Activated CD4-positive, alpha-beta T cell treated with anti-CD3 and anti-CD28 coated beads for 48 hours (primary cell): ENCODE measurements around the gene TREH.
"Not testable (repeated sequence)": the region's sequence is repeated elsewhere in the genome, so short reads cannot be mapped to it uniquely, and the experiment has no call there.

Source experiments
- DNase-seq: peaks from one replicate; pipeline ENCODE4 v3.0.0-alpha.2; 2020

TREH gene

DNA sequence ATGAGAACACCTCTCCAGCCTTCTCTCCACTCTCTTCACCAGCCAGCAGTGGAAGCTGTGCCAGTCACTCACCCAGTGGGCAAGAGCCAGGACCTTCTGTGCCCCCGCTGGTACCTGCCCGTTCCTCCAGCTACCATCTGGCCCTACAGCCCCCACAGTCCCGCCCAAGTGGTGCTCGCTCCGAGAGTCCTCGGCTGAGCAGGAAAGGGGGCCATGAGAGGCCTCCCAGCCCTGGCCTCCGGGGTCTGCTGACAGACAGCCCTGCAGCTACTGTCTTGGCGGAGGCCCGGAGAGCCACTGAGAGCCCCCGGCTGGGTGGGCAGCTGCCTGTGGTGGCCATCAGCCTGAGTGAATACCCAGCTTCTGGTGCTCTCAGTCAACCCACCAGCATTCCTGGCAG is 51.9 kb downstream of the TREH start:
- no peak for DNase-seq

DNA sequence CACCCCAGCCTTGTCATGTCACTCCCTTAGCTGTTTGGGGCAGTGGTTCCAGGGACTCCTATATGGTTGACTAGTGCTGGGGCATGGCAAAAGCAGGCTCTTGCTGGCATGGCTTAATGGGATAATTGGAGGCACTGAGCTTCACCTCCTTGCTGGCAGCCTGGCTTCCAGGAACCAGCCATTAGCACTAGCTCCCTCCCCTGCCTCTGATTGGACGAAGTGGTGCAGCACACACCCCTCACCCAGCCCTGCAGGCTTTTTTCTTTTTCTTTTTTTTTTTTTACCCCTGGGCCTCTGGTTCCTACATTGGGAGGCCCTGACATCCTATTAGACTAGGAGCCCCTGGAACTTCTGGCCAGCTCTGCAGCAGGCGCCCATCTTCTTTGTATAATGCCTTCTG is 53.5 kb downstream of the TREH start:
- DNase-seq: no peak

DNA sequence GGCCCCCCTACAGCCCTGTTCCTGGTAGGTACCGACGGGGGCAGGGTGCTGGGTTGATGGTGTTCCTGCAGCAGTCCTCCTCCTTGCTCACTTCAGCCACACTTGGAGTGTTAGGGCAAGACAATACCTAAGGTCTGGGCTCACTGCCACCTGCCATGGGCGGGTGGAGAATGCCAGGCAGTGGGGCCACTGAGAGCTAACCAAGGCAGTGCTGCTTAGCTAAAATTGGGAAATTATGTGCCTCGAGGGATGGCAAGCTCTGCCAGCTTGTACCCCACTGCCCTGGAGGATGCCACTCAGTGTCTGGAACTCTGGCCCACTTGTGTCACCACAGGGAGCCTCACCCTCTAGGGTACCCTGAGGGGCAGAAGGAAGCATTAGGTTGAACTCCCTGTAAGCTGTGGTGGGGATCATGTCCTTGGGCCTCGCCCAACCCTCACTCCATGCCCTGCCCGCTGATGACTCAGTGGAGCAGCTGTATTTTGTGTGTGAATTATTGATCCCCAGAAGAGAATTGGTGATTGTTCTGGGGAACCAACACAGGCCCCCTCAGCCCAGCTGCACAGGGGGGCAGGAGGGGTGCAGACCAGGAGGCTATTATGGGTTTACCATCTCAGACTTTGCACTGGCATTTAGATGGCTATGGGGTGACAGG is 54.3 kb downstream of the TREH start:
- DNase-seq: no peak

DNA sequence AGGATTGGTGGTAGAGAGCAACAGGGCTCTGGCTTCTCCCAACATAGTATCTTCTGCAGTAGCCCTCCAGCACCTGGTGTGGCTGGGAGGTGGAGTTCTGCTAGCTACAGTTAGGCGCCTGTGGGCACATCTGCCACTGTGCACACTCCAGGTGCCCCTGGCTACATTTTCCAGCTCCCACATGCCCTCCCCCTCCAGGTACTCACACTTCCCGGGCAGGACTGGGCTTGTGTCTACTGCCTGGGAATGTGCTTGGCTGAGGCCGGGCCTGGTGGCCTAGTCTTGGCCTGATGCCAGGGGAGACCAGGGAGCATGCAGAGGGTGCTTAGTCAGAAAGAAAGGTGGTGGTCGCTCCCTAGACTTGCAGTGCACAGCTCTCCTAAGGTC is 56.2 kb downstream of the TREH start:
- DNase-seq: no peak

DNA sequence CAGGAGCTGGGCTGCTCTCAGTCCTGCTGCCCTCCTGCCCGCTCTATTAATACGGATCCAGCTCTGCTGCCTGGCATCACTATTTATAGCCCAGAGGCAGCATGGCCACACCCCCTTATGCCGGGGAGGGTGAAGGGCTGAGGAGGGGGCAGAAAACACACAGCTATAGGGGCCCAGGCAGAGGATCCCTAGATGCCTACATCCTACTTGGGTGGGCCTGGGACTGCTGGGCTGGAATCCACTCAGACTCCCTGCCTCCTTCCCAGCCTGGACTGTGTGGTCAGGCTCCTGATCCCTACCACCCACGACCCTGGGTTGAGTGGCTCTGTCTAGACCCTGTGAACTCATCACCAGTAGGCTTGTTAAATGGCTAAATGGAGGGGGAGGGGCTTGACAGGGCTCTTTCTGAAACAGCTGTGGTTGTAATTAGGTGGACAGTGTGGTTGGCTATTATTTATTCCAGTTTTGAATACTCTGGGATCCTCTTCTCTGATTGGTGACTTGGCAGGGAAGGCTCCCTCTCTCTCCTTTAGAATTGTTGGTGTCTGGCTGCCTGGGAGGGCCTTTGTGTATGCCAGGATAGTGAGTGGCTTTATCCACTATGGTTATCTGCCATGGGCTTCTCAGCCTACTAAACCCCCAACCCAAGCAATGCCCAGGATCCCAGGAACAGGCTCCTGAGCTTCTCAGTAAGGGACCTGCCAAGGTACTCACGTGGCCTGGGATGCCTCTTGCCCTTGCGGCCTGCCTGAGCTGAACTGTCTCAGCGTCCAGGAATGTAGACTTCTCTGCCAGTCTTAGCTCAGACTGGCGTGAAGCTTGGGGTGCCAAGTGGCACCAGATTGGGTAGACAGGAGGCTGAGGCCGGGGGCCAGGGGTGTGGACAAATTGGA is 56.8 kb downstream of the TREH start:
- DNase-seq: no peak

DNA sequence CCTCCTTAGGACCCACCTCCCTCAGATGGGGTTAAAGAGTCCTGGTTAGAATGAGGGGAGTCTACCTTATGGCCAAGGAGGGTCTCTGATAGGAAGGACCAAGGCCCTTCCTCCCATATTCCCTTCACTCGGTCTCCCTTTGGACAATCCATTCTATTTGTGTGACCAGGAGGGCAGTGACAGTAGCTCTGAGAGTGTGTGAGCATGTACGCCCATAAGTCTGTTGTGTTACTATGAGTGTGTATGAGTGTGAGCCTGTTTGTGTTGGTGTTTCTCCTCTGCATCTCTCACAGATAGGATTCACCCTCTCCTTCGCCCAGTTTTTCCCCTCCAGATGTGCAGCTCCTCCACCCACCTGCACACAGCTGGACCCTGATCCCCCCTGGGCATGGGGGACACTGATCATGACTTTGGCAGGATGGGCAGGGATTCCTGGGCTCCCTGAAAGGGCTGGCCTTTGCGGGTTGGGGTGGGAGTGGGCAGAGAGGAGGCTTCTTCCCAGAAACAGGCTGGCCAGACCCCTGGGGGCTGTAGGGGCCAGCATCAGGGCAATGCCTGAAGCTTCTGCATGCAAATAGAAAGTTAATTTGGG is 57.6 kb downstream of the TREH start:
- no peak for DNase-seq

DNA sequence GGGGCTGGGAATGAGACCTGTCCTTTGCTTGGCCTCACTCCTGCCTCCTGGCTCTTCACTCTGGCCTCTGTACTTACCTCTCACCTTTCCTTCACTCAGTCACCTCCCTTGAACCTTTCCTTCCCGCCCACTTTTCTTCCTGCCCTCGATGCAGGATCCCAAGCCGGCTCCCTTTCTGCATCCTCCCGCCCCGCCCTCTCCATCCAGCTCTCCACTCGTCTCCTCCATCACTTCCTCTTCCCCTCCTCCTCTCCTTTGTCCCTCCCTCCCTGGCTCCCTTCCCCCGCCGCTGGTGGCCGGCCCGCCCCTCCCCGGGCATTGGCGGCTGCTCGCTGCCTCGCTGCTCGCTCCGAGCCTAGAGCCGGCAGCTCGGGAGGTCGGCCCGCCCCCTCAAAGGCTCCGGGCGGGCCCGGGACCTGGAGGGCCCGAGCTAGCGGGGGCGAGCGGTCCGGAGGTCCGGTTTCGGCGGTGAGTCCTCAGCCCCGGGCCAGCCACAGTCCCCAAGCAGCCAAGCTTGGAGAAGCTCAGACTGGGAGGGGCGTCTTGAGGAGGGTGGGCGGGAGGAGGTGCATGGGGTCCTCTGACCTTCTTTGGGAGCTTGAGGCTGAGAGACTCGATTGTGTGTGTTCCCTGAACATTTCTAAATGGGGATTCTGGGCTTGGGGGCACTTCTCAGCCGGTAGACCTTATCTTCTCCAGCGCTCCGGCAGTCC is 58.2 kb downstream of the TREH start:
- peak; percentile 49 for DNase-seq

DNA sequence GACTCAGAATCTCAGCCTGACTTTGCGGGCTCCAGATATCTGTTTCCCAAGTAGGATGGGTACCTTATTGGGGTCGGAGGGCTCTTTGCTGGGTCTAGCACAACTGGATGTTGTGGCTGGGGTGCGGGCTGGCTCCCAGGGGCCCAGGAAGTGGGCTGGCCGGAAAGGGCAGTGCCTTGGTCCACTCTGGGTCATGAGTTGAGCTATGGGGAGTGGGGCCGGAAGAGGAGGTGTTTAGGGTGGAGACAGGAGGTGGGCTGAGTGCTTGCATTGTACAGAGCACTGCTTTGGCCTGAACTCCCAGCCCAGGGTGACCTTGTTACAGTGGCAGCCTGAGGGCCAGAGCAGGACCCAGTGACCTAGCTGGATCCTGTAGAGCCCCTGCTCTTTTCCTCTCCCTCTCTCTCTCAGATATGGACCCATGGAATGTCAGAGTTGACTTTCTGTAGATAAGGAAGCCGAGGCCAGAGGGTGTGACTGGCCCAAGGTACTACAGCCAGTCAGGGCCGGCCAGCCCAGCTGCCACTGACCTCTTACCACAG is 58.9 kb downstream of the TREH start:
- no peak for DNase-seq

DNA sequence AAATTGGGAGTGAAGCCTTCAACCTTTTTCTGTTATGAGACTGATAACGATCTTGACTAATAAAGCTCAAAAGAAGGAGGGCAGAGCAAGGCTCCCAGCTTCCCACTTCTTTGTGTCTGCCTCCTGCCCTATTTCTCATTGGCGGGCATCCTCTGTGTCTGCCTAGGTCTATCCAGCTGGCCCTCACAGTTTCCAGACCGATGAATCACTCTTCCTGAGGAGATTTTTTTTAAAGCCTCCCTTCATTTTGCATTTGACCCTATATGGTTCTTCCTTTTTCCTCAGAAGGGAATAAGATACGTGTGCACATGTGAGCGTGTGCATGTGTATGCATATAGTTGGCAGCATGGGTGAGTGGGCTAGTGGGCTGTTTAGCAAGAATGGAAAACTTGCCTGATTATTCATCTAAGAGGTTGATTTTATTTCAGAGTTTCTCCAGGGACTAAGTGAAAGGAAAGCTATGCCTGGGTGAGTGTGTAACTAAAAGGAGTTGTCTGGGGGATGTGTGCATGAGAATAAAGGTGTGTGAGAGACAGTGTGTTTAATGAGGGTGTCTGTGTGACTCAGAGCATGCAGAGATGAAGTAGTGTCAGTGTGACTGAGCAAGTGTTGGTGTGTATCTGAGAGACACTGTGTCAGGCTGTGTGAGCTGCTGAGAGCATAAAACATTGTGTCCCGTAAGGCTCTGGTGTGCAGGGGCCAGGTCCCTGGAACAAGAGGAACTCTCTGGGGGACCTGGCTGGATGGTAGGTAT is 59.8 kb downstream of the TREH start:
- no peak for DNase-seq

DNA sequence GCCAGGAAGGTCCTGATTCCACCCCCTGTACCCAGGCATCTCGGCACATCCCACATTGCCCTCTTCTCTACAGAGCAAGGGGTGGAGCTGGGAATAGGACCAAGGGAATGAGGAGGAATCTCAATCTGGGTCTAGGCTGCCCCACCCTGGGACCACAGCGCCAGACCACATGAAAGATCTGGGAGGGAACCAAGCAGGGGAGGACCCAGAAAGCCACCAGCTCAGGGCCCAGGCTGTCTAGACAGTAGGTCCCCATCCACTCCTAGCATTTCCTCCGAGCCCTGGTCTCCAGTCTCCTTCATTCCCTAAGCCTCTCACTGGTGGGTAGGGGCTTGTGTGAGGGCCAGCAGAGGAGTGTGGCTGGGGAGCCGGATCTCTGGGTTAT is 60.5 kb downstream of the TREH start:
- no peak for DNase-seq

DNA sequence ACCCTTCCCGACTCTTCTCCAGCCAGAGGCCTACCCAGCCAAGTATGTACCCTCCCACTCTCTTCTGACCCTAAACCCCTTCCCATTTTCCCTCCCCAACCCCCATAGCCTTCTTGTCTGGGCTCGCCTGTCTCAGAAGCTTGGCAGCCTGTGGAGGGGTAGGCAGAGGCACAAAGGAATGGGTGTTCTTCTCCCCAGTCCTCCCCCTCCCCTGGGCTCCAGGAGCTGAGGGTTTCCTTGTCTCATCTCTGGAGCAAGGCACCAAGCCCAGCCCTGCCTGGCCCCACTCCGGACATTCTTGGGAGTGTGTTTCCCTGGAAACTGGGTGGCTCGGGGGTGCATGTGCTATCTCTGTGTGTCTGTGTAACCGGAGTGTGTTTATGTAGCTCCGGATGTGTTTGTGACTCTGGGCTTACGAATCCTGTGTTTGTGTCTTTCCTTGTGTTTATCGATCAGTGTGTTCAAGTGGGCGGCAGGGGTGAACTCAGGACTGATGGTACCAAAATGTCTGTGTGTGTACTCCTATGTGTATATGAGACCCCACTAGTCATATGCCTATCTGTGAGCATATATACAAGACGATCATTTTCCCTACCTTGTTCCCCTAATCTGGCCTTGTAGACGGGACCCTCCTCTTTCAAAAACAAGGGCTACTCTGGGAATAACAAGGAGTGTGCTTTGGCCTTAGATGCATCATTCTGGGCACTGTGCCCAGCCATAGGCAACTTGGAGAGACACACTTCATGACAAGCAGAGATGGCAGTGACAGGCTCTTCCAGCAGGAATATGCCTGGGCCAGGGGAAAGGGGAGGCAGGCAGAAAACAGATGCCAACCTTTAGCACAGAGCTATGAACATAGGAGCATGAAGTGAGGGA is 61.1 kb downstream of the TREH start:
- DNase-seq: no peak

DNA sequence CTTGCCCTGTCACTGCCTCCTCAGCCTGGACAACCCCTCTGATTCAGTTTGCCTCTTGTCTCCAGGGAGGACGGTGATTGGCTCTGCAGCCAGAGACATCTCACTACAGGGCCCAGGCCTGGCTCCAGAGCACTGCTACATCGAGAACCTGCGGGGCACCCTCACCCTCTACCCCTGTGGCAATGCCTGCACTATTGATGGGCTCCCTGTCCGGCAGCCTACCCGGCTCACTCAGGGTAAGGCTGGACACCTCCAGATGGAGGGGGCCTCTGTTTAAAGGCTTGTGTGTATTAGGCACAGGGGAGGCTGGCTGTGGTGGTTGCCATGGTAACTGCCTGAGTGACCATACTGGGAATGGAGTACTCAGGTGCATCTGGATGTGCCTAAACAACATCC is 63.5 kb downstream of the TREH start:
- no peak for DNase-seq

DNA sequence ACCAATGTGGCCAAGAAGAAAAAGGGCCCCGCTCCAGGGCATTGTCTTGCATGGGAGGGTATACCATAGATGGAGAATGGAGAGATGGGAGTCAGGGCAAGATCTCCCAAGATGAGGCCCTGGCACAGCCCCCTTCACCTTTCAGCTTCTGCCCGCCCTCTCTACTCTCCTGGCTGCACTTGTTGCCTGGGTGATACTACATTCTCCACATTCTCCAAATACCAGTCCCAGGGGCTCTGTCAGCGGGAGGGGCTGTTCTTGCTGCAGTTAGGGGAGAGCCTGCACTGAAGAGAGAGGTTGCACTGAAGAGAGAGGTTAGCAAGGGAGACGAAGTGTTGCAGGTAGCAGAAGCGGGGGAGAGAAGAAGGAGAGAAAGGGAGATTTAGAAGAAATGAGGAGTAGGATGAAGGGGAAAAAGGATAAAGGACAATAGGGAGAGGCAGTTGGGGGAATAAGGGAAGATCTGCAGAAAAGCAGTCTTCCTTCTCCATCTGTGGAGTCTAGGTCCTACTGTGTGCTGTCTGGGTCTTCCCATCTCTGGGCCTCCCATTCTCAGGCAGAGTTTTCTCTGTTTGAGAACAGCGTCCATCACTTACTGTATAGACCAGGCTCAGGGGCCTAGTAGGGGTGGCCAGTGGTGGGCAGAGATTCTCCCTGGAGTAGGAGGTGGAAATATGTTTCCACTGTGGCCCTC is 64.0 kb downstream of the TREH start:
- no peak for DNase-seq

DNA sequence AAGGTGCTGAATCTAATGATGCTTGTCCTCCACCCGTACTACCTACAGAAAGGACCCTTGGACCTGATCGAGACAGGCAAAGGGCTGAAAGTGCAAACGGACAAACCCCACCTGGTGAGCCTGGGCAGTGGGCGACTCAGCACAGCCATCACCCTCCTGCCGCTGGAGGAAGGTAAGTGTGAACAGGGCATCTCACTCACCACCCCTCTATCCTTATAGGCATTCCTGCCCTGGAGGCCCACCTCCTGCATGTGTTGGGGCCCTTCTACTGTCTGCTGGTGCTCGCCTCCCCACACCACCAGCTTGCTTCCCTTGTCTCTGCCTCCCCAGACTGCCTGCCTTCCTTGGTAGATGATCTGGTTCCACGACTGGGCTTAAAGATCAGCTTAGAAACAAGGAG is 64.9 kb downstream of the TREH start:
- no peak for DNase-seq

DNA sequence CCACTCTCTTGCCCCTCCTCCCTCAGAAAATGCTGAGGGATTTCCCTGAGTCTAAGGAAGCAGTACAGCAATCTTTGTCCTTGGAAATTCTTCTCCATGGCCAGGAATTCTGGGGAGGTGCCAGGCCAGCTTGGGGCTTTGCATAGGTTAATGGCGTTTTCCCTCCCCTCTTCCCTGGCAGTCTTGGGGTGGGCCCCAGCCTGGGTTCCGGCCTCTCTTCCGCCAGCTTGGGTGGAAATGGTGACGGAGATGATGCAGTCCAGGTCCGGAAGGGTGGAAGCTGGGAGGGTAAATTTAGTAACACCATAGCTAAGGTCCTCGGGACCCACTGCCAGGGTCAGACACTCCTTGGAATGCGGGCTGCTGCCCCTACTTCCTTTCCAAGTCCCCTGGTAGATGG is 67.1 kb downstream of the TREH start:
- no peak for DNase-seq

DNA sequence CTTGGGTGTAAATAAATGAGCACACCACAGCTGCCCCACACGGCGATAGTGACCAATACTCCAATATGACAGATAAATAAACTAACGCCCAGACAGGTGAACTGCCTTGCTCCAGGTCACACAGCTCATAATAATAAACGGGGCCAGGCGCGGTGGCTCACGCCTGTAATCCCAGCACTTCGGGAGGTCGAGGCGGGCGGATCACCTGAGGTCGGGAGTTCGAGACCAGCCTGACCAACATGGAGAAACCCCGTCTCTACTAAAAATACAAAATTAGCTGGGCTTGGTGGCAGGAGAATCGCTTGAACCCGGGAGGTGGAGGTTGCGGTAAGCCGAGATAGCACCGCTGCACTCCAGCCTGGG is 68.0 kb downstream of the TREH start:
- not testable (repeated sequence) for DNase-seq

DNA sequence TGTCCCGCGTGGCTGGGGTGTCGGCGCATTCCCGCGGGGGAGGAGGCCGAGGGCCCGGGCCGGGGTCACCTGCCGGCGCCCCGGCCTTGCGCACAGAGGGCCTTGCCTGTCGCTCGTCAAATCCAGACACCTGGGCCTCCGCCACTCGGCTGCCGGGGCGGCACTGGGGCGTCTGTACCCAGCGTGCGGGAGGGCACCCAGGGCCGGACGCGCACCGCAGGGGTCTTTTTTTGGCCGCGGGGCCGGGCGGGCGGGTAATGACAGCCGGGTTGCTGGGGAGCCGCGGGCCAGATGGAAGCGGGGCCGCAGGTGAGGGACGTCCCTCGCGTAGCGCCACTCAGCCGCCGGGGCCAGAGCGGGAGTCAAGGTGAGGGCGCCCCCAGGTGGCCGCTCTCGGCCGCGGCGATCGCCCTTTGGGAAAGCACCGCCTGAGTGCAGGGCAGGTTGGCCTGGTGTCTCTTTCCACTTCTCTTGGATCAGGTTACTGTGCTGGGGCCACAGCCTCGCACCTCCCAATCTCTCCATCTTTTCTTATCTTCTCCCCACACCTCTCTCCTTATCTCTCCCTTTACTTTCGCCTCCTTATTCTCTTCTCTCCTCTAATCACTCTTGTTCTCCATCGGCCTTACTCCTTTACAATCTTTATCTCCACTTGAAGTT is 68.5 kb downstream of the TREH start:
- DNase-seq: peak; percentile 91

DNA sequence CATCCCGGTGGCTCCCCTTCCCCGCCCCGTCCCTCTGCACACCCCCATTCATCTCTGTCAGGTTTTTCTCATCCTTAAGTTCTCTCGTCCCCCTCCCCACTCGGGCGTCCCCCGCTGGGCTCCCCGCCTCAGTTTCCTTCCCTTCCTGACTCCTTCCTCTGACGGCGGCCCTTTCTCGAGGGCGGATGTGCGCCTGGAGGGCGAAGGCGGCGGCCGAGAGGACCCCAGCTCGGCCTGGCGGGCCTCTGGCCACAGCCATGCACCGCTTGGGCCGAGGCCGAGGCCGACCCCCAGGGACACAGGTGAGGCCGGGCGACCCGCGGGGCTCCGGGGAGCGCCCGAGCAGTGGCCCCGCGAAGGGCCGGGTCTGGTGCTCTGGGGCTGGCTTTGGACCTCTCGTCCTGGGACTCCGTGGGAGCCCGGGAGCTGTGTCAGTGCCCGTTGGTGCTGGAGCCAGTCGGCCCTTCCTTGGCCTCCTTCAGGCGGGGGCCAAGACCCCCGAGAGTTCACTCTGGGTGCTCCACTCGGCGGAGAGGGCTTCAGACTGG is 69.2 kb downstream of the TREH start:
- peak; percentile 10 for DNase-seq

DNA sequence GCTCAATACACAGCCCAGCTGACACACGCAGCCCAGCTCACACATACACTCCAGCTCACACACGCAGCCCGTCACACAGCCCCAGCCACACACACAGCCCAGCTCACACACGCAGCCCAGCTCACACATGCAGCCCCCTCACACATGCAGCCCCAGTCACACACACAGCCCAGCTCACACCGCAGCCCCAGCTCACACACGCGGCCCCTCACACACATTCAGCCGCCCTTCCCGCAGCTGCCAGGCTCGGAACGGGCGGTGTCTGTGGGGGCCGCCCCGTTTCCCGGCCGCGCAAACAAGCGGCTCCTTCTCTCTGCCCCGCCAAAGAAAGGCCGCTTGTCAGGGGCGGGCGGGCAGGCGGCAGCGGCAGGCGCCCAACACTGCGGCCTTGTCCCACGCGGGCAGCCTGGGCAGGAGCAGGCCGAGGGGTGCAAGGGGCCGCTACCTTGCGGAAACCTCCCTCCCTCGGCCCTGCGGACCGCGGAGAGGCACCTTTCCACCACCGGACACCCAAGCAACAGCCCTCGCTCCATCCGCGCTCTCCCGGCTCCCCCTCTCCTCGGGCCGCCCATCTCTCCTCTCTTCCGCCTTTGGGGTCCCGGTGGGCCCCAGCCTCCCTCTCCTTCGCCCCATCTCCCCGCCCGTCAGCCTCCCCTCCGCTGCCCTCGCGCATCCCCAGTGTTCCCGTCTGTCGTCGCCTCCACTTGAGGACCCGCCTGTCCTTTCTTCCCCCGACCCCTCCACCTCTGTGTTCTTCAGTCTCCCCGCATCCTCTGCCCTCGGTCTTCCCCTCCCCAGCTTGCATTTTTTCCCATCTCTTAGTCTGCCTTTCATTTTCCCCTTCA is 69.8 kb downstream of the TREH start:
- peak; percentile 44 for DNase-seq
